Measurements from ENCODE around the gene TWF2. TPM values are rescaled to one million over a fixed set of nuclear protein-coding genes. Genes with fewer than 3 reads are reported as not detected.
A peak's percentile ranks its signal among the peaks of the same experiment; 100 is the strongest.

Gene TWF2
- total and polyA plus RNA-seq, 2 of the 13 experiments (the other 11 are each of a cell fraction or from before 2014, with no cell fraction given): 45.5 to 108 TPM

- TF ChIP-seq, protein P1, sequence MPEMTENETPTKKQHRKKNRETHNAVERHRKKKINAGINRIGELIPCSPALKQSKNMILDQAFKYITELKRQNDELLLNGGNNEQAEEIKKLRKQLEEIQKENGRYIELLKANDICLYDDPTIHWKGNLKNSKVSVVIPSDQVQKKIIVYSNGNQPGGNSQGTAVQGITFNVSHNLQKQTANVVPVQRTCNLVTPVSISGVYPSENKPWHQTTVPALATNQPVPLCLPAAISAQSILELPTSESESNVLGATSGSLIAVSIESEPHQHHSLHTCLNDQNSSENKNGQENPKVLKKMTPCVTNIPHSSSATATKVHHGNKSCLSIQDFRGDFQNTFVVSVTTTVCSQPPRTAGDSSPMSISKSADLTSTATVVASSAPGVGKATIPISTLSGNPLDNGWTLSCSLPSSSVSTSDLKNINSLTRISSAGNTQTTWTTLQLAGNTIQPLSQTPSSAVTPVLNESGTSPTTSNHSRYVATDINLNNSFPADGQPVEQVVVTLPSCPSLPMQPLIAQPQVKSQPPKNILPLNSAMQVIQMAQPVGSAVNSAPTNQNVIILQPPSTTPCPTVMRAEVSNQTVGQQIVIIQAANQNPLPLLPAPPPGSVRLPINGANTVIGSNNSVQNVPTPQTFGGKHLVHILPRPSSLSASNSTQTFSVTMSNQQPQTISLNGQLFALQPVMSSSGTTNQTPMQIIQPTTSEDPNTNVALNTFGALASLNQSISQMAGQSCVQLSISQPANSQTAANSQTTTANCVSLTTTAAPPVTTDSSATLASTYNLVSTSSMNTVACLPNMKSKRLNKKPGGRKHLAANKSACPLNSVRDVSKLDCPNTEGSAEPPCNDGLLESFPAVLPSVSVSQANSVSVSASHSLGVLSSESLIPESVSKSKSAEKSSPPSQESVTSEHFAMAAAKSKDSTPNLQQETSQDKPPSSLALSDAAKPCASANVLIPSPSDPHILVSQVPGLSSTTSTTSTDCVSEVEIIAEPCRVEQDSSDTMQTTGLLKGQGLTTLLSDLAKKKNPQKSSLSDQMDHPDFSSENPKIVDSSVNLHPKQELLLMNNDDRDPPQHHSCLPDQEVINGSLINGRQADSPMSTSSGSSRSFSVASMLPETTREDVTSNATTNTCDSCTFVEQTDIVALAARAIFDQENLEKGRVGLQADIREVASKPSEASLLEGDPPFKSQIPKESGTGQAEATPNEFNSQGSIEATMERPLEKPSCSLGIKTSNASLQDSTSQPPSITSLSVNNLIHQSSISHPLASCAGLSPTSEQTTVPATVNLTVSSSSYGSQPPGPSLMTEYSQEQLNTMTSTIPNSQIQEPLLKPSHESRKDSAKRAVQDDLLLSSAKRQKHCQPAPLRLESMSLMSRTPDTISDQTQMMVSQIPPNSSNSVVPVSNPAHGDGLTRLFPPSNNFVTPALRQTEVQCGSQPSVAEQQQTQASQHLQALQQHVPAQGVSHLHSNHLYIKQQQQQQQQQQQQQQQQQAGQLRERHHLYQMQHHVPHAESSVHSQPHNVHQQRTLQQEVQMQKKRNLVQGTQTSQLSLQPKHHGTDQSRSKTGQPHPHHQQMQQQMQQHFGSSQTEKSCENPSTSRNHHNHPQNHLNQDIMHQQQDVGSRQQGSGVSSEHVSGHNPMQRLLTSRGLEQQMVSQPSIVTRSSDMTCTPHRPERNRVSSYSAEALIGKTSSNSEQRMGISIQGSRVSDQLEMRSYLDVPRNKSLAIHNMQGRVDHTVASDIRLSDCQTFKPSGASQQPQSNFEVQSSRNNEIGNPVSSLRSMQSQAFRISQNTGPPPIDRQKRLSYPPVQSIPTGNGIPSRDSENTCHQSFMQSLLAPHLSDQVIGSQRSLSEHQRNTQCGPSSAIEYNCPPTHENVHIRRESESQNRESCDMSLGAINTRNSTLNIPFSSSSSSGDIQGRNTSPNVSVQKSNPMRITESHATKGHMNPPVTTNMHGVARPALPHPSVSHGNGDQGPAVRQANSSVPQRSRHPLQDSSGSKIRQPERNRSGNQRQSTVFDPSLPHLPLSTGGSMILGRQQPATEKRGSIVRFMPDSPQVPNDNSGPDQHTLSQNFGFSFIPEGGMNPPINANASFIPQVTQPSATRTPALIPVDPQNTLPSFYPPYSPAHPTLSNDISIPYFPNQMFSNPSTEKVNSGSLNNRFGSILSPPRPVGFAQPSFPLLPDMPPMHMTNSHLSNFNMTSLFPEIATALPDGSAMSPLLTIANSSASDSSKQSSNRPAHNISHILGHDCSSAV (CRISPR knock-in tag; IDR thresholded peaks at IDR 0.05; ENCODE audit: borderline replicate concordance): no peak
- TF ChIP-seq, protein P2, sequence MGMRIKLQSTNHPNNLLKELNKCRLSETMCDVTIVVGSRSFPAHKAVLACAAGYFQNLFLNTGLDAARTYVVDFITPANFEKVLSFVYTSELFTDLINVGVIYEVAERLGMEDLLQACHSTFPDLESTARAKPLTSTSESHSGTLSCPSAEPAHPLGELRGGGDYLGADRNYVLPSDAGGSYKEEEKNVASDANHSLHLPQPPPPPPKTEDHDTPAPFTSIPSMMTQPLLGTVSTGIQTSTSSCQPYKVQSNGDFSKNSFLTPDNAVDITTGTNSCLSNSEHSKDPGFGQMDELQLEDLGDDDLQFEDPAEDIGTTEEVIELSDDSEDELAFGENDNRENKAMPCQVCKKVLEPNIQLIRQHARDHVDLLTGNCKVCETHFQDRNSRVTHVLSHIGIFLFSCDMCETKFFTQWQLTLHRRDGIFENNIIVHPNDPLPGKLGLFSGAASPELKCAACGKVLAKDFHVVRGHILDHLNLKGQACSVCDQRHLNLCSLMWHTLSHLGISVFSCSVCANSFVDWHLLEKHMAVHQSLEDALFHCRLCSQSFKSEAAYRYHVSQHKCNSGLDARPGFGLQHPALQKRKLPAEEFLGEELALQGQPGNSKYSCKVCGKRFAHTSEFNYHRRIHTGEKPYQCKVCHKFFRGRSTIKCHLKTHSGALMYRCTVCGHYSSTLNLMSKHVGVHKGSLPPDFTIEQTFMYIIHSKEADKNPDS (CRISPR knock-in tag; IDR thresholded peaks at IDR 0.05): no peak
- no peak for TF ChIP-seq ZNF547 (CRISPR knock-in tag; IDR thresholded peaks at IDR 0.05)
- TF ChIP-seq MLLT10 (CRISPR knock-in tag; IDR thresholded peaks at IDR 0.05): no peak
- TF ChIP-seq, protein P3, sequence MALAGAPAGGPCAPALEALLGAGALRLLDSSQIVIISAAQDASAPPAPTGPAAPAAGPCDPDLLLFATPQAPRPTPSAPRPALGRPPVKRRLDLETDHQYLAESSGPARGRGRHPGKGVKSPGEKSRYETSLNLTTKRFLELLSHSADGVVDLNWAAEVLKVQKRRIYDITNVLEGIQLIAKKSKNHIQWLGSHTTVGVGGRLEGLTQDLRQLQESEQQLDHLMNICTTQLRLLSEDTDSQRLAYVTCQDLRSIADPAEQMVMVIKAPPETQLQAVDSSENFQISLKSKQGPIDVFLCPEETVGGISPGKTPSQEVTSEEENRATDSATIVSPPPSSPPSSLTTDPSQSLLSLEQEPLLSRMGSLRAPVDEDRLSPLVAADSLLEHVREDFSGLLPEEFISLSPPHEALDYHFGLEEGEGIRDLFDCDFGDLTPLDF (CRISPR knock-in tag; IDR thresholded peaks at IDR 0.05): peak; percentile 79
- TF ChIP-seq MAF1 (CRISPR knock-in tag; IDR thresholded peaks at IDR 0.05; ENCODE audit: borderline replicate concordance): no peak; the same call in 1 of the 2 replicates
- TF ChIP-seq, protein P4, sequence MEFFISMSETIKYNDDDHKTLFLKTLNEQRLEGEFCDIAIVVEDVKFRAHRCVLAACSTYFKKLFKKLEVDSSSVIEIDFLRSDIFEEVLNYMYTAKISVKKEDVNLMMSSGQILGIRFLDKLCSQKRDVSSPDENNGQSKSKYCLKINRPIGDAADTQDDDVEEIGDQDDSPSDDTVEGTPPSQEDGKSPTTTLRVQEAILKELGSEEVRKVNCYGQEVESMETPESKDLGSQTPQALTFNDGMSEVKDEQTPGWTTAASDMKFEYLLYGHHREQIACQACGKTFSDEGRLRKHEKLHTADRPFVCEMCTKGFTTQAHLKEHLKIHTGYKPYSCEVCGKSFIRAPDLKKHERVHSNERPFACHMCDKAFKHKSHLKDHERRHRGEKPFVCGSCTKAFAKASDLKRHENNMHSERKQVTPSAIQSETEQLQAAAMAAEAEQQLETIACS (CRISPR knock-in tag; IDR thresholded peaks at IDR 0.05): no peak
- TF ChIP-seq ZNF362 (CRISPR knock-in tag; IDR thresholded peaks at IDR 0.05; ENCODE audit: borderline replicate concordance): peak; percentile 62; the same call in 1 of the 2 replicates
- no peak; the same call in 1 of the 2 replicates for TF ChIP-seq SP2 (CRISPR knock-in tag; IDR thresholded peaks at IDR 0.05)
- no peak for TF ChIP-seq ZNF569 (CRISPR knock-in tag; IDR thresholded peaks at IDR 0.05; ENCODE audit: borderline replicate concordance)
- TF ChIP-seq SRSF4 (IDR thresholded peaks at IDR 0.05; ENCODE audit: low read depth, low read length, poor library complexity, severe bottlenecking): no peak
- no peak for TF ChIP-seq ZSCAN5A (CRISPR knock-in tag; IDR thresholded peaks at IDR 0.05; ENCODE audit: borderline replicate concordance)
Observed at GRCh38 chr3:52278510-52279069, 39.6 kb upstream of the TWF2 start, which contains the start of gene WDR82 (continued).
